ENCODE data around the gene ZFAND3.

DNA sequence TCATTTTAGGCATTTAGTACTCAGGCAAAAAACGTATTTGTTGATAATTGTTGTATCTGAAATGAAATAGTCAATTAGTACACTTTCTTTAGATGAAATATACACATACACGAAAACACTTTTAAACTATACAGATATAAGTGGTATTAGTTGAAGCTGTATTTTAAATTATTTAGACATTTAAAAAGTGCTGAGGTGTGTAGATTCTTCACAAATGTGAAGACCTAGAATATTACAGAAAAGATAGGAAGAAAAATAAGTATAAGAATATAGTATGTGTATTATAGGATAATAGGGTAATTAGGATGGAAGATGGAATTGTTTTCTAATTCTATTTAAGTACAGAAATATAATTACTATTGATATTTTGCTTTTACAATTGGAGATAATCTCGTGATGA is 4.6 kb downstream of the ZFAND3 start:
- TF ChIP-seq, protein P1, sequence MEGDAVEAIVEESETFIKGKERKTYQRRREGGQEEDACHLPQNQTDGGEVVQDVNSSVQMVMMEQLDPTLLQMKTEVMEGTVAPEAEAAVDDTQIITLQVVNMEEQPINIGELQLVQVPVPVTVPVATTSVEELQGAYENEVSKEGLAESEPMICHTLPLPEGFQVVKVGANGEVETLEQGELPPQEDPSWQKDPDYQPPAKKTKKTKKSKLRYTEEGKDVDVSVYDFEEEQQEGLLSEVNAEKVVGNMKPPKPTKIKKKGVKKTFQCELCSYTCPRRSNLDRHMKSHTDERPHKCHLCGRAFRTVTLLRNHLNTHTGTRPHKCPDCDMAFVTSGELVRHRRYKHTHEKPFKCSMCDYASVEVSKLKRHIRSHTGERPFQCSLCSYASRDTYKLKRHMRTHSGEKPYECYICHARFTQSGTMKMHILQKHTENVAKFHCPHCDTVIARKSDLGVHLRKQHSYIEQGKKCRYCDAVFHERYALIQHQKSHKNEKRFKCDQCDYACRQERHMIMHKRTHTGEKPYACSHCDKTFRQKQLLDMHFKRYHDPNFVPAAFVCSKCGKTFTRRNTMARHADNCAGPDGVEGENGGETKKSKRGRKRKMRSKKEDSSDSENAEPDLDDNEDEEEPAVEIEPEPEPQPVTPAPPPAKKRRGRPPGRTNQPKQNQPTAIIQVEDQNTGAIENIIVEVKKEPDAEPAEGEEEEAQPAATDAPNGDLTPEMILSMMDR (IDR thresholded peaks at IDR 0.05) = no peak
- TF ChIP-seq POLR2A (IDR thresholded peaks at IDR 0.05) = no peak

Measured in adrenal gland (tissue), 5 donors.